ENCODE results near the gene AKAP6.

Gene AKAP6

GRCh38 chr14:32329146-32329545 is at the start of gene AKAP6:
TSS of gene AKAP6 (plus strand) at chr14:32329298. CDS start at chr14:32433494, 104,196 bp downstream.
- intact Hi-C loops (cut with micrococcal nuclease): no loop called here
- no peaks in the 10 kb centered on the region for H3K27me3 Mint-ChIP-seq
- H3K4me1 Mint-ChIP-seq (ENCODE audit: low read depth): no peaks in the 10 kb centered on the region
- no peak within 1 kb of the TSS for H3K27ac Mint-ChIP-seq
- no peak within 1 kb of the TSS for H3K4me3 Mint-ChIP-seq
- no peaks in the 10 kb centered on the region for H3K9me3 Mint-ChIP-seq
- H3K36me3 Mint-ChIP-seq (ENCODE audit: low read depth): no peaks in the 10 kb centered on the region

- intact Hi-C loops (cut with micrococcal nuclease): no loop called here
- Mint-ChIP-seq H3K9me3 (peaks cover 27% of the 10 kb centered on the region), H3K4me3 (no peak overlapping the region), H3K27ac (no peak overlapping the region), H3K36me3 (ENCODE audit: low read depth) (no peaks in the 10 kb centered on the region), H3K4me1 (ENCODE audit: low read depth) (no peaks in the 10 kb centered on the region), H3K27me3 (no peaks in the 10 kb centered on the region)
Measured at GRCh38 chr14:32286602-32287001, 42.5 kb upstream of the AKAP6 start.

GRCh38 chr14:32296366-32296765 is 32.7 kb upstream of the AKAP6 start:
- Mint-ChIP-seq H3K4me1 (ENCODE audit: low read depth) (no peaks in the 10 kb centered on the region), H3K27me3 (no peaks in the 10 kb centered on the region), H3K27ac (no peak overlapping the region), H3K36me3 (ENCODE audit: low read depth) (no peaks in the 10 kb centered on the region), H3K4me3 (no peak overlapping the region), H3K9me3 (peaks cover 12% of the 10 kb centered on the region)
- intact Hi-C loops (cut with micrococcal nuclease): no loop called here

- H3K27ac Mint-ChIP-seq: no peak overlapping the region
- peaks cover 6% of the 10 kb centered on the region for H3K9me3 Mint-ChIP-seq
- no peaks in the 10 kb centered on the region for H3K4me1 Mint-ChIP-seq (ENCODE audit: low read depth)
- intact Hi-C loops (cut with micrococcal nuclease): no loop called here
- no peaks in the 10 kb centered on the region for H3K27me3 Mint-ChIP-seq
- no peak overlapping the region for H3K4me3 Mint-ChIP-seq
- H3K36me3 Mint-ChIP-seq (ENCODE audit: low read depth): no peaks in the 10 kb centered on the region
Measured at GRCh38 chr14:32298346-32298745, 30.8 kb upstream of the AKAP6 start.

- H3K9me3 Mint-ChIP-seq: no peaks in the 10 kb centered on the region
- H3K27me3 Mint-ChIP-seq: no peaks in the 10 kb centered on the region
- H3K36me3 Mint-ChIP-seq (ENCODE audit: low read depth): no peaks in the 10 kb centered on the region
- H3K27ac Mint-ChIP-seq: no peak overlapping the region
- H3K4me1 Mint-ChIP-seq (ENCODE audit: low read depth): no peaks in the 10 kb centered on the region
- intact Hi-C loops (cut with micrococcal nuclease): no loop called here
- H3K4me3 Mint-ChIP-seq: no peak overlapping the region
Measured at GRCh38 chr14:32300136-32300535, 29.0 kb upstream of the AKAP6 start.

GRCh38 chr14:32303865-32304264 is 25.2 kb upstream of the AKAP6 start:
- Mint-ChIP-seq H3K4me1 (ENCODE audit: low read depth) (no peaks in the 10 kb centered on the region), H3K4me3 (no peak overlapping the region), H3K27ac (no peak overlapping the region), H3K27me3 (no peaks in the 10 kb centered on the region), H3K36me3 (ENCODE audit: low read depth) (no peaks in the 10 kb centered on the region), H3K9me3 (no peaks in the 10 kb centered on the region)
- intact Hi-C loops (cut with micrococcal nuclease): no loop called here

- Mint-ChIP-seq H3K27me3 (no peaks in the 10 kb centered on the region), H3K36me3 (ENCODE audit: low read depth) (no peaks in the 10 kb centered on the region), H3K9me3 (no peaks in the 10 kb centered on the region), H3K4me3 (no peak overlapping the region), H3K27ac (no peak overlapping the region), H3K4me1 (ENCODE audit: low read depth) (no peaks in the 10 kb centered on the region)
- intact Hi-C loops (cut with micrococcal nuclease): no loop called here
Measured at GRCh38 chr14:32304296-32304695, 24.8 kb upstream of the AKAP6 start.

- intact Hi-C loops (cut with micrococcal nuclease): no loop called here
- Mint-ChIP-seq H3K27me3 (no peaks in the 10 kb centered on the region), H3K4me1 (ENCODE audit: low read depth) (no peaks in the 10 kb centered on the region), H3K9me3 (no peaks in the 10 kb centered on the region), H3K4me3 (no peak overlapping the region), H3K27ac (no peak overlapping the region), H3K36me3 (ENCODE audit: low read depth) (no peaks in the 10 kb centered on the region)
Measured at GRCh38 chr14:32306549-32306948, 22.5 kb upstream of the AKAP6 start.

GRCh38 chr14:32307881-32308582 is 21.1 kb upstream of the AKAP6 start:
- no peaks in the 10 kb centered on the region for H3K9me3 Mint-ChIP-seq
- H3K4me3 Mint-ChIP-seq: no peak overlapping the region
- no peak overlapping the region for H3K27ac Mint-ChIP-seq
- no peaks in the 10 kb centered on the region for H3K36me3 Mint-ChIP-seq (ENCODE audit: low read depth)
- no peaks in the 10 kb centered on the region for H3K27me3 Mint-ChIP-seq
- intact Hi-C loops (cut with micrococcal nuclease): no loop called here
- no peaks in the 10 kb centered on the region for H3K4me1 Mint-ChIP-seq (ENCODE audit: low read depth)

- Mint-ChIP-seq H3K4me3 (no peak overlapping the region), H3K4me1 (ENCODE audit: low read depth) (no peaks in the 10 kb centered on the region), H3K27ac (no peak overlapping the region), H3K9me3 (no peaks in the 10 kb centered on the region), H3K27me3 (no peaks in the 10 kb centered on the region), H3K36me3 (ENCODE audit: low read depth) (no peaks in the 10 kb centered on the region)
- intact Hi-C loops (cut with micrococcal nuclease): no loop called here
Measured at GRCh38 chr14:32310876-32311275, 18.2 kb upstream of the AKAP6 start.

GRCh38 chr14:32311294-32312009 is 17.6 kb upstream of the AKAP6 start:
- no peaks in the 10 kb centered on the region for H3K36me3 Mint-ChIP-seq (ENCODE audit: low read depth)
- H3K4me3 Mint-ChIP-seq: no peak overlapping the region
- no peaks in the 10 kb centered on the region for H3K9me3 Mint-ChIP-seq
- no peaks in the 10 kb centered on the region for H3K4me1 Mint-ChIP-seq (ENCODE audit: low read depth)
- H3K27me3 Mint-ChIP-seq: no peaks in the 10 kb centered on the region
- intact Hi-C loops (cut with micrococcal nuclease): no loop called here
- no peak overlapping the region for H3K27ac Mint-ChIP-seq

GRCh38 chr14:32312010-32312331 is 17.1 kb upstream of the AKAP6 start:
- no peaks in the 10 kb centered on the region for H3K27me3 Mint-ChIP-seq
- no peak overlapping the region for H3K27ac Mint-ChIP-seq
- H3K4me1 Mint-ChIP-seq (ENCODE audit: low read depth): no peaks in the 10 kb centered on the region
- no peaks in the 10 kb centered on the region for H3K36me3 Mint-ChIP-seq (ENCODE audit: low read depth)
- H3K4me3 Mint-ChIP-seq: no peak overlapping the region
- intact Hi-C loops (cut with micrococcal nuclease): no loop called here
- H3K9me3 Mint-ChIP-seq: no peaks in the 10 kb centered on the region

GRCh38 chr14:32313844-32314376 is 15.2 kb upstream of the AKAP6 start:
- Mint-ChIP-seq H3K9me3 (no peaks in the 10 kb centered on the region), H3K27me3 (no peaks in the 10 kb centered on the region)

GRCh38 chr14:32318087-32318795 is 10.9 kb upstream of the AKAP6 start:
- Mint-ChIP-seq H3K27ac (no peak overlapping the region), H3K36me3 (ENCODE audit: low read depth) (no peaks in the 10 kb centered on the region), H3K27me3 (no peaks in the 10 kb centered on the region), H3K4me1 (ENCODE audit: low read depth) (no peaks in the 10 kb centered on the region), H3K9me3 (no peaks in the 10 kb centered on the region), H3K4me3 (no peak overlapping the region)
- intact Hi-C loops (cut with micrococcal nuclease): no loop called here

More at GRCh38 chr14:32313844-32314376, 15.2 kb upstream of the AKAP6 start:
- H3K36me3 Mint-ChIP-seq (ENCODE audit: low read depth): no peaks in the 10 kb centered on the region
- no peak overlapping the region for H3K4me3 Mint-ChIP-seq
- H3K27ac Mint-ChIP-seq: no peak overlapping the region
- intact Hi-C loops (cut with micrococcal nuclease): no loop called here
- no peaks in the 10 kb centered on the region for H3K4me1 Mint-ChIP-seq (ENCODE audit: low read depth)
